T47D (cell line): ENCODE results near the gene RNLS.

Experiments
- DNase-seq, 2 experiments: peaks; one replicate each; pipeline versions ENCODE4 v3.0.0 to v3.0.0-alpha.2; 2011 to 2012; ENCODE audit warnings: low read depth in 1 of 2, low spot score in 1 of 2
- JUND ChIP-seq: IDR thresholded peaks from 2 replicates; pipeline ENCODE4 v1.6.1; 2012; ENCODE audit warnings: low read depth
- in situ Hi-C: cut with HindIII; loops from 2 replicates; pipeline ENCODE4 v1.10.0; 2016; ENCODE audit warnings: low sequenced_read_pairs, low pct_unique_long_range_greater_than_20kb

Gene RNLS

DNA sequence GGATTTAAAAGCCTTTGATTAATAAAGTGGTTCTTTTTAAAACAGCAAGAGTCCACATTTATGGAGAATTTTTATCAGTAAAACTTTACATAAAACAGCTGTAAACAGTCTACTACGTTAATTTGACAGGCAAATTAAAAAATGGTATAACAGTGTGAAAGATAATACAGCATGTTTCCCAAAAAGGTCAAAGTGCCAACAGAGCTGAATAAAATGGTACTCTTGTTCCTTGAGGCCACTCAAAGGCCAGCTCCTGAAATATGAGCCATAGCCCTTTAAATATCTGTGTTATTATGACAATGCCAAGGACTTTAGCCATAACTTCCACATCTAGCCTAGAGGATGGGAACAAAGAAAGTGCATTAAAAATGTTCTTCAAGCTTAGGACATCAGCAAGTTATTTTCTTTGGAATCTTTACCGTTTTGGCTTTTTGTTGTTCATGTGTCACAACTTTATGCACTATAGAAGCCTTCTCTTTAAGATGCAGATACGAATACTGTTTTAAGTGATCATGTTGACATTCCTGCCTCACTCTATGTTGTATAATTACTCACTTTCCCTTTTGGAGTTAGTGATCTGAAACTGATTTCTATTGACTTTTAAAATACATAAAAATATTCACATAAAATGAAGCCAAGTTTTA lies 165.6 kb downstream of the RNLS start:
- TF ChIP-seq JUND, result no peak
- DNase-seq, result no peak
- in situ Hi-C loops, result no loop called here

- no peak for DNase-seq
- TF ChIP-seq JUND, result no peak
- in situ Hi-C loops, result no loop called here
Measured at GRCh38 chr10:88416801-88417200, 166.3 kb downstream of the RNLS start.

GRCh38 chr10:88415533-88416130 lies 167.5 kb downstream of the RNLS start:
- no peak for TF ChIP-seq JUND
- in situ Hi-C loops, result no loop called here
- no peak for DNase-seq

DNA sequence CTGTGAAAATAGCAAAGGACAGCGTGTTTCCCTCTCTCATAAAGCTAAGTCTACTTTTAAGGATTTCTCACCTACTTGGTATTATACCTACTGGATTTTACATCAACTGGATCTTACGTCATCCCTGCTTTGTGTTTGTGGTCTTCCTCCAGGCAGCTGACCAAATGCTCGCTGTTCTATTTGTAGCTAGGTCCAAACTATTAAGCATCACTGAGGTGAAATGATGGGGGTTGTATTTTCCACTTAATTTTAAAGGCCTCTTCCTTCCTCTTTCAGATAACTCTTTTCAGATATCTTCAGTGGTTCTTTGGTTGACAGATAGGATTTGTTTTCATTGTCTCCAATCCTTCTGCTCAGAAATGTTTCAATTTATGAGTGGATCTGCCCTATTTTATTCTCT lies 169.7 kb downstream of the RNLS start:
- in situ Hi-C loops, result no loop called here
- TF ChIP-seq JUND, result no peak
- DNase-seq, result no peak

DNA sequence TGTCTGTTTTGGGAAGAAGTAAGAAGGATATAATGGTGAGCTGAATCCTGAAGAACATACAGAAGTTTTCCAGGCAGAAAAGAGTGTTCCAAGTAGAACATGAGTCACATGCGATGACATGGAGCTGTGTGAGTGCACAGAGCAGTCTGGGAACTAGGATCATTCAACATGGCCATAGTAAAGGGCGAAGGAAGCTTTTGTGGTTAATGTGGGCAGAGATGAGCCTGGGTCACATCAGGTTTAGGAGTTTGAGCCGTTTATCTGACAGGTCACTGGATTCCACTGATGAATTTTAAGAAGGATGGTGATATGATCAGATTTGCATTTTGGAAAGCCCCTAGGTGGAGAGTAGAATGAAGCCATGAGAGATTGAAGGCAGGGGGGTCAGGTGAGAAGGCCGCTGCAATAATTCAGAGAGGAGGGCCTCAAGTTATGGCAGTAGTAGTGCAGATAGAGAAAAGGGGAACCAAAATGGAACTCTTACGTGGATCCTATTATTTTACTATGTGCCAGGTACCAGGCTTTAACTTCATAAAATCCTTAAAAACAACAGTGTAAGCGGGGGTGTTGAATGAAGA lies 171.3 kb downstream of the RNLS start:
- in situ Hi-C loops, result no loop called here
- no peak for DNase-seq
- TF ChIP-seq JUND, result no peak

- in situ Hi-C loops, result no loop called here
Measured at GRCh38 chr10:88409824-88410223, 173.3 kb downstream of the RNLS start.

DNA sequence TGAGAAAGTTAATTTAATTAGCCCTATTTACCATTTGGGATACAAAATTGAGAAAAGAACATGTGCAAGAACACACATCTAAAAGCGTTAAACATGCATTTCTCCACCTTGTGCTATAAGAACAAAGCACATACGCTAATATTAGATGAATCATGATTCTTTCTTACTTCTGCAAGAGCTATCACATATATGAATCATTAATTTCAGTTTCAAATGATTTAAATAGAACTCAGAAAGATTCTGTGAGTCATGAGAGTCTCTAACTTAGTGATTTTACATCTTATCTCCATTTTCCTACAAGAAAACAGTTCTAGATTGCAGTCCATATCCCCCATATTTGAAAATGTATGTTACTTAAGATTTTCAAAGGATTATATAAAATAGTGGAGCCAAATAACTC lies 173.9 kb downstream of the RNLS start:
- no peak for TF ChIP-seq JUND
- DNase-seq, result no peak
- in situ Hi-C loops, result no loop called here

More at GRCh38 chr10:88409824-88410223, 173.3 kb downstream of the RNLS start:
- no peak for TF ChIP-seq JUND
- DNase-seq, result no peak

DNA sequence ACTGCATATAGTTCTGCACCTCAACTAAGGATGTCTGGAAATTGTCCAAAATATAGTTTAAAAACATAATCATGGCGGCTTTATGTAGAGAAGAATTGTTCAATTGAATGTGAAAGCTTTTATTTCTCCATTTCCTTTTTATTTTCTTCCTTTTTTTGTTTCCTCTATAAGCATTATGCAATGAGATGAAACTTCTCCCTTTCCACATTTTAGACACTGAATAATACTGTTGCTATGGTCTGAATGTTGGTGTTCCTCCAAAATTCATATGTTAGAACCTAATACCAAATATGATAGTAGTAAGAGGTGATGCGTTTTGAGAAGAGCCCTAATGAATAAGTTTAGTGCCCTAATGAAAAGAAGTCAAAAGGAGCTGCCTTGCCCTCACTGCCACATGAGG lies 175.0 kb downstream of the RNLS start:
- no peak for TF ChIP-seq JUND
- in situ Hi-C loops, result no loop called here

DNA sequence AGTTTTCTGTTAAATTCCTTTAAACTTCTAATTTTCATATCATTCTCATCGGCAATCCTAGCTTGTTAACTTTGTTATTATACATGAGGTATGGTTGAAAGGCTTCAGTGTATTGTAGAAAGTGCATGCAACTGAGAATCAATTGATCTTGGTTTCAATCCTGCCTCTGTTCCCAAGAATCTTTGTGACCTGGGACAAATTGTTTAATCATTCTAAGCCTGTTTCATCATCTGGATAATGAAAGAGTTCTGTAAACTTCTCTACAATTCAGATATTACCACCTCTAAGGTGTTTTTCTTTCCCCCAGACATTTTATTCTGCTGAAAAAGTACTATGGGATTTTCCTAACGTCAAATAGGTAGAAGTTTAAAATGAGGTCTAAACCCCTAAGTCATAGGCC lies 179.0 kb downstream of the RNLS start:
- in situ Hi-C loops, result no loop called here
- no peak for TF ChIP-seq JUND
- DNase-seq, result no peak

More for the DNA sequence above, 175.0 kb downstream of the RNLS start:
- no peak for DNase-seq

DNA sequence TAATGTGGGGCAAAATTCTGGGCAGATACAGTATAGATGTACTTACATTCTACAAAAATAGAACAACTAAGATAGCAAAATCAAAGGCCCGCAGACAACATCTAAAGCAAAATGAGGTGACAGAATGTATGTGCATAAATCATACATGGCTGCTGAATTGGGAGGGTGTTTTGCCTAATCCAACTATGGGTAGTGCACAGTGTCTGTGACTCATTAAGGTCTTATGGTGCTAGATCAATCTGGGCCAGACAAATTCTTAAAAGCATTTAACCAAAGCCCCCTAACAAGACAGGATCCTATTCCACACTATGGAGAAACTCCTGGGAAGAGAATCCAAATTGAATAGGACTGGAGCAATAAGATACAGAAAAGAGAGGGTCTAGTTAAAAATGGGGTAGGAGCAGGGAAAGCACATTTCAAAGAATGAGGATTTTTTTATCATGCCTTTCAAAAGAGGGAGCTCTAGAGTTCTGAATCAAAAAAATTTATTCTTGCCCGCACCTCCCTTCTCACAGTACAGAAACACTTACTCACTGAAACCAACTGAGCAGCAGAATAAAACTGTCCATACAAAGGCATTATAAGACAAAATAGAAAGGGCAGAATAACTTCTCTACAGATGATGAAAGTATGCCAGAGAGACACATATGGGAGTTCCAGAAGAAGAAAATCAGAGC lies 181.3 kb downstream of the RNLS start:
- in situ Hi-C loops, result no loop called here
- no peak for TF ChIP-seq JUND
- peak; percentile 10 to 56 for DNase-seq

- DNase-seq, result no peak
- no peak for TF ChIP-seq JUND
- in situ Hi-C loops, result no loop called here
Measured at GRCh38 chr10:88399240-88399639, 183.9 kb downstream of the RNLS start.

DNA sequence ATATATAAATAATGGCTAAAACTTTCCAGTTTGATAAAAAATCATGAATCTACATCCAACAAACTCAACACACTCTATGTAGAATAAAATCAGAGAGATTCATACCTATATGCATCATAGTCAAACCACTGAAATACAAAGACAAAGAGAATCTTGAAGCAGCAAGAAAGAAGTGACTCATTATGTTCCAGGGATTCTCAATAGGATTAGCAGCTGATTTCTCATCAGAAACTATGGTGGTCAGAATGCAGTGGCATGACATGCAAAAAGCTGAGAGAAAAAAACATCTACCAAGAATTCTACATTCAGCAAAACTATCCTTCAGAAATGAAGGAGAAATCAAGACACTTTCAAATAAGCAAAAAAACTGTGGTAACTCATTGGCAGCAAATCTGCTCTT lies 187.4 kb downstream of the RNLS start:
- in situ Hi-C loops, result no loop called here
- DNase-seq, result peak in 1 of 2 experiments; percentile 28
- TF ChIP-seq JUND, result no peak

DNA sequence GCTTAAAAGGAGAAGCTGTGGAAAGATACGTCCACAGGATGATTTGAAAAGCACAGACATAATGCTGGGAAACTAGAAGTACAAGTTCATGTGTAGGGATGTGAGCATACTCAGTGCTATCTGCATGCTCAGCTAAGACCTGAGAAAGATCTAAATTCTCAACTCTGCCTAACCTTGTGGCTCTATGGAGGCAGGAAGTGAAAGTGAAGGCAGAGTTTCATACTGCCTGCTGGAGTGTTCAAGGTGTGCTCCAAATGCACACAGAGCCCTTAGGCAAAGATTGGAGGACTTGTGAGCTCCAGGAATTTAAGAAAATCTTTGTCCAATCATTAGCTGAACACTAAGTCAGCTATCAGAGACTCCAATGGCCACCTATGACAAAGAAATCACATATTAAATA lies 190.9 kb downstream of the RNLS start:
- in situ Hi-C loops, result no loop called here
- no peak for TF ChIP-seq JUND
- no peak for DNase-seq
